Measurements from ENCODE around the gene FAM76A.
"Not testable (repeated sequence)": the region's sequence is repeated elsewhere in the genome, so short reads cannot be mapped to it uniquely, and the experiment has no call there.

The FAM76A gene

DNA sequence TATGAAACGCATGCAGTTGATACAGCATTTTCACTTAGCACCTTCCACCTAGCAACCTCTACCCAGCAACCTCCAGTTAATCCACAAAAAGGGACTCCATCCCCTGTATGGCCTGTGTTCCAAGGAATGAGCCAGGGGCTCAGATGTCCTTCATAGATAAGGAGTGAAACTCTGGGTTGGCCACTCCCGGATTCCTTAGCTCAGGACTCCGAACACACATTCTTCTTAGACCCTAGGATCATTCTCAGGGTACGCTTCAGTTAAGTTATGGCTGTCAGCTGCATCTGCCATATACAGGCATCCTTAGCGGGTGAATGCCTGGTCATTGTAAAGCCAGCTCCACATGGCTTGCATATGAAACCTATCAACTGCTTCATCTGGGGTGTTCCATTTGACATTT is 37.9 kb upstream of the FAM76A start:
- no peaks in the 10 kb centered on the region for H4K20me1 ChIP-seq (ENCODE audit: insufficient read depth, low read length, poor library complexity, severe bottlenecking)
- H3K9me2 ChIP-seq (replicated peaks; ENCODE audit: low read depth, low read length) = no peaks in the 10 kb centered on the region
- H3K36me3 ChIP-seq (ENCODE audit: insufficient read depth, low read length) = no peaks in the 10 kb centered on the region
- H3K4me1 ChIP-seq (ENCODE audit: insufficient read depth, low read length, poor library complexity, severe bottlenecking) = no peaks in the 10 kb centered on the region
- no peaks in the 10 kb centered on the region for H3F3A ChIP-seq (ENCODE audit: low read depth)
- H2AFZ ChIP-seq (ENCODE audit: low read length) = no peak overlapping the region
- no peak overlapping the region for H3K9ac ChIP-seq (ENCODE audit: low read depth, low read length, poor library complexity, severe bottlenecking)
- no peaks in the 10 kb centered on the region for H3K79me2 ChIP-seq (ENCODE audit: insufficient read depth, low read length)
- no peaks in the 10 kb centered on the region for H3K9me3 ChIP-seq (ENCODE audit: insufficient read depth, low read depth, low read length)
- TF ChIP-seq EZH2phosphoT487 (IDR thresholded peaks at IDR 0.05; ENCODE audit: borderline replicate concordance) = no peak
- TF ChIP-seq, protein P1, sequence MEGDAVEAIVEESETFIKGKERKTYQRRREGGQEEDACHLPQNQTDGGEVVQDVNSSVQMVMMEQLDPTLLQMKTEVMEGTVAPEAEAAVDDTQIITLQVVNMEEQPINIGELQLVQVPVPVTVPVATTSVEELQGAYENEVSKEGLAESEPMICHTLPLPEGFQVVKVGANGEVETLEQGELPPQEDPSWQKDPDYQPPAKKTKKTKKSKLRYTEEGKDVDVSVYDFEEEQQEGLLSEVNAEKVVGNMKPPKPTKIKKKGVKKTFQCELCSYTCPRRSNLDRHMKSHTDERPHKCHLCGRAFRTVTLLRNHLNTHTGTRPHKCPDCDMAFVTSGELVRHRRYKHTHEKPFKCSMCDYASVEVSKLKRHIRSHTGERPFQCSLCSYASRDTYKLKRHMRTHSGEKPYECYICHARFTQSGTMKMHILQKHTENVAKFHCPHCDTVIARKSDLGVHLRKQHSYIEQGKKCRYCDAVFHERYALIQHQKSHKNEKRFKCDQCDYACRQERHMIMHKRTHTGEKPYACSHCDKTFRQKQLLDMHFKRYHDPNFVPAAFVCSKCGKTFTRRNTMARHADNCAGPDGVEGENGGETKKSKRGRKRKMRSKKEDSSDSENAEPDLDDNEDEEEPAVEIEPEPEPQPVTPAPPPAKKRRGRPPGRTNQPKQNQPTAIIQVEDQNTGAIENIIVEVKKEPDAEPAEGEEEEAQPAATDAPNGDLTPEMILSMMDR (conservative IDR thresholded peaks at IDR 0.05; ENCODE audit: low read length) = no peak
- H3K27me3 ChIP-seq (ENCODE audit: insufficient read depth, low read length, poor library complexity, severe bottlenecking) = no peaks in the 10 kb centered on the region
- H3K4me2 ChIP-seq (ENCODE audit: low read depth, low read length, poor library complexity, severe bottlenecking) = no peak overlapping the region
- H3K4me3 ChIP-seq (ENCODE audit: low read length, poor library complexity, severe bottlenecking) = no peak overlapping the region

DNA sequence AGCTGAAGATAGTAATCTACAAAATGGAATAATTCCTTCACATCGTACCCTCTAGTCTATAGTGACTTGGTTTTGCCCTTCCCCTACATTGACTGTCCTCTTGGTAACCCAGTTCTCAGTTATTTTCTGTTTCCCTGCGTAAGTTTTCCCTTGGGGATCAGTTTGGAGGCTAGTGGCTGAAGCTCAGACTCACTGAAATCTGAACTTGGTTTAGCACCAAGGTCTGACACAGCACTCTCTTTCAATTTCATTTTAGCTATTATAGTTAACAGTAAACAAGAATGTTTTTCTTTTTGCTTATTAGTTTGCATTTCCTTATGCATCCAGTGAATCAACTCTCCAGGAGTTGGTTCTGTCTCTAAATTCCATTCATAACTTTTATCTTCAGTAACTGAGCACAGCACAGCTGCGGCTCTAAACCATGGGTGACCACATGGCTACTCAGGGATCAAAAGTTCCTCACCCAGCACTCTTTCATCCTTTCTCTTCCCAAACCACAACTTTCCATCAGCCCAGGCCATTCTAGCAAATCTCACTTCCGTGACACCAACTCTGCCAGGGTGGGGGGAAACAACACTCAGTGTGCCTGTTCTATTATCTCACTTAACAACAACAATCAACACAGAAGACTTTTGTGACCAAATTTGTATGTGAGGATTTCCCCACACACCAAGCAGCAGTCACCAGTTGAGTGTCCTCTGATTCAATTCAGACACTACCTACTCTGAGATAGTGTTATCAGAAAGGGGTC is 36.2 kb upstream of the FAM76A start:
- H3K9me3 ChIP-seq (ENCODE audit: insufficient read depth, low read depth, low read length) = no peaks in the 10 kb centered on the region
- no peaks in the 10 kb centered on the region for H3F3A ChIP-seq (ENCODE audit: low read depth)
- H2AFZ ChIP-seq (ENCODE audit: low read length) = no peak overlapping the region
- H3K36me3 ChIP-seq (ENCODE audit: insufficient read depth, low read length) = no peaks in the 10 kb centered on the region
- no peak overlapping the region for H3K4me2 ChIP-seq (ENCODE audit: low read depth, low read length, poor library complexity, severe bottlenecking)
- H3K4me3 ChIP-seq (ENCODE audit: low read length, poor library complexity, severe bottlenecking) = no peak overlapping the region
- TF ChIP-seq, protein P1 (conservative IDR thresholded peaks at IDR 0.05; ENCODE audit: low read length) = no peak
- TF ChIP-seq EZH2phosphoT487 (IDR thresholded peaks at IDR 0.05; ENCODE audit: borderline replicate concordance) = no peak
- no peaks in the 10 kb centered on the region for H3K79me2 ChIP-seq (ENCODE audit: insufficient read depth, low read length)
- H3K9me2 ChIP-seq (replicated peaks; ENCODE audit: low read depth, low read length) = no peaks in the 10 kb centered on the region
- no peaks in the 10 kb centered on the region for H4K20me1 ChIP-seq (ENCODE audit: insufficient read depth, low read length, poor library complexity, severe bottlenecking)
- no peaks in the 10 kb centered on the region for H3K4me1 ChIP-seq (ENCODE audit: insufficient read depth, low read length, poor library complexity, severe bottlenecking)
- no peaks in the 10 kb centered on the region for H3K27me3 ChIP-seq (ENCODE audit: insufficient read depth, low read length, poor library complexity, severe bottlenecking)
- no peak overlapping the region for H3K9ac ChIP-seq (ENCODE audit: low read depth, low read length, poor library complexity, severe bottlenecking)

DNA sequence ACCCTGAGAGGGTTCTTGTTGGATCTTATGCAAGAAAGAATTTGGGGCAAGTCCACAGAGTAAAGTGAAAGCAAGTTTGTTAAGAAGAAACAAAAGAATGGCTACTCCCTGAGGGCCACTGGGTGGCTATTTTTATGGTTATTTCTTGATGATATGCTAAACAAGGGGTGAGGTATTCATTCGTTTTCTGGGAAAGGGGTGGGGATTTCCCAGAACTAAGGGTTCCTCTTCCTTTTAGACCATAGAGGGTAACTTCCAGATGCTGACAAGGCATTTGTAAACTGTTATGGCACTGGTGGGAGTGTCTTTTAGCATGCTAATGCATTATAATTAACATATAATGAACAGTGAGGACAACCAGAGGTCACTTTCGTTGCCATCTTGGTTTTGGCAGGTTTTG is 35.6 kb upstream of the FAM76A start:
- Histone ChIP-seq H3K9me3 (ENCODE audit: insufficient read depth, low read depth, low read length) (no peaks in the 10 kb centered on the region), H3K79me2 (ENCODE audit: insufficient read depth, low read length) (no peaks in the 10 kb centered on the region), H3K4me2 (ENCODE audit: low read depth, low read length, poor library complexity, severe bottlenecking) (no peak overlapping the region), H3K9ac (ENCODE audit: low read depth, low read length, poor library complexity, severe bottlenecking) (no peak overlapping the region), H3K4me3 (ENCODE audit: low read length, poor library complexity, severe bottlenecking) (no peak overlapping the region), H3K27me3 (ENCODE audit: insufficient read depth, low read length, poor library complexity, severe bottlenecking) (no peaks in the 10 kb centered on the region), H4K20me1 (ENCODE audit: insufficient read depth, low read length, poor library complexity, severe bottlenecking) (no peaks in the 10 kb centered on the region), H3K36me3 (ENCODE audit: insufficient read depth, low read length) (no peaks in the 10 kb centered on the region), H2AFZ (ENCODE audit: low read length) (no peak overlapping the region), H3K9me2 (replicated peaks; ENCODE audit: low read depth, low read length) (no peaks in the 10 kb centered on the region), H3K4me1 (ENCODE audit: insufficient read depth, low read length, poor library complexity, severe bottlenecking) (no peaks in the 10 kb centered on the region), H3F3A (ENCODE audit: low read depth) (no peaks in the 10 kb centered on the region)
- TF ChIP-seq, protein P1 (conservative IDR thresholded peaks at IDR 0.05; ENCODE audit: low read length) = no peak
- TF ChIP-seq EZH2phosphoT487 (IDR thresholded peaks at IDR 0.05; ENCODE audit: borderline replicate concordance) = no peak

DNA sequence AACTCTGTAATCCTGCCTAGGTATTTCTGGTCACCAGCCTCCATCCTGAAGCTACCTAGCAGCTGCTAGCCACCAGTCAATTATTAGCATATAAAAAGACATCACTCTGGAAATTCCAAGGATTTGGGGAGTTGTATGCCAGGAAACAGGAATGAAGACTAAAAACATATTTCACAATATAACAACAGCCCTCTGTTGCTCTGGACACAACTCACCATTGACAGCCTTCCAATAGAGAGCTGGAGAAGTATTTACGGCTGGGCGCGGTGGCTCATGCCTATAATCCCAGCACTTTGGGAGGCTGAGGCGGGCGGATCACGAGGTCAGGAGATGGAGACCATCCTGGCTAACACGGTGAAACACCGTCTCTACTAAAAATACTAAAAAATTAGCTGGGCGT is 28.9 kb upstream of the FAM76A start:
- H3K4me1 ChIP-seq (ENCODE audit: insufficient read depth, low read length, poor library complexity, severe bottlenecking); H3F3A ChIP-seq (ENCODE audit: low read depth); H3K27me3 ChIP-seq (ENCODE audit: insufficient read depth, low read length, poor library complexity, severe bottlenecking); H3K9me3 ChIP-seq (ENCODE audit: insufficient read depth, low read depth, low read length); H4K20me1 ChIP-seq (ENCODE audit: insufficient read depth, low read length, poor library complexity, severe bottlenecking); H3K36me3 ChIP-seq (ENCODE audit: insufficient read depth, low read length); H3K9ac ChIP-seq (ENCODE audit: low read depth, low read length, poor library complexity, severe bottlenecking); H2AFZ ChIP-seq (ENCODE audit: low read length); H3K9me2 ChIP-seq (replicated peaks; ENCODE audit: low read depth, low read length); H3K79me2 ChIP-seq (ENCODE audit: insufficient read depth, low read length); H3K4me2 ChIP-seq (ENCODE audit: low read depth, low read length, poor library complexity, severe bottlenecking); H3K4me3 ChIP-seq (ENCODE audit: low read length, poor library complexity, severe bottlenecking): not testable (repeated sequence)

All from Loucy (cell line).